Measurements from ENCODE around the gene BBX. TPM values are rescaled to one million over a fixed set of nuclear protein-coding genes. Genes with fewer than 3 reads are reported as not detected.

The BBX gene
- total RNA-seq, 1 donor from 2014 or later: 77.5 TPM

- intact Hi-C loops (cut with micrococcal nuclease): no loop called here
- ChIA-PET POLR2A (interaction anchor here (0.6 kb wide), 1 partner anchor 258 kb away, joined by 3 read pairs; no protein-coding TSS in a partner anchor), CTCF (no interaction called here)
- peaks cover 24% of the 10 kb centered on the region for H3K4me1 Mint-ChIP-seq
- no peak overlapping the region for H3K4me3 Mint-ChIP-seq
- TF ChIP-seq, protein P1, sequence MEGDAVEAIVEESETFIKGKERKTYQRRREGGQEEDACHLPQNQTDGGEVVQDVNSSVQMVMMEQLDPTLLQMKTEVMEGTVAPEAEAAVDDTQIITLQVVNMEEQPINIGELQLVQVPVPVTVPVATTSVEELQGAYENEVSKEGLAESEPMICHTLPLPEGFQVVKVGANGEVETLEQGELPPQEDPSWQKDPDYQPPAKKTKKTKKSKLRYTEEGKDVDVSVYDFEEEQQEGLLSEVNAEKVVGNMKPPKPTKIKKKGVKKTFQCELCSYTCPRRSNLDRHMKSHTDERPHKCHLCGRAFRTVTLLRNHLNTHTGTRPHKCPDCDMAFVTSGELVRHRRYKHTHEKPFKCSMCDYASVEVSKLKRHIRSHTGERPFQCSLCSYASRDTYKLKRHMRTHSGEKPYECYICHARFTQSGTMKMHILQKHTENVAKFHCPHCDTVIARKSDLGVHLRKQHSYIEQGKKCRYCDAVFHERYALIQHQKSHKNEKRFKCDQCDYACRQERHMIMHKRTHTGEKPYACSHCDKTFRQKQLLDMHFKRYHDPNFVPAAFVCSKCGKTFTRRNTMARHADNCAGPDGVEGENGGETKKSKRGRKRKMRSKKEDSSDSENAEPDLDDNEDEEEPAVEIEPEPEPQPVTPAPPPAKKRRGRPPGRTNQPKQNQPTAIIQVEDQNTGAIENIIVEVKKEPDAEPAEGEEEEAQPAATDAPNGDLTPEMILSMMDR (IDR thresholded peaks at IDR 0.05): no peak
- no peak for DNase-seq
- no peak for ATAC-seq (ENCODE audit: low read depth)
- no peak overlapping the region for H3K27ac Mint-ChIP-seq
- H3K9me3 Mint-ChIP-seq: no peaks in the 10 kb centered on the region
- peaks cover 73% of the 10 kb centered on the region for H3K36me3 Mint-ChIP-seq (ENCODE audit: low read depth)
- no peaks in the 10 kb centered on the region for H3K27me3 Mint-ChIP-seq
Observed at GRCh38 chr3:107796791-107797190, 274.0 kb downstream of the BBX start.

DNA sequence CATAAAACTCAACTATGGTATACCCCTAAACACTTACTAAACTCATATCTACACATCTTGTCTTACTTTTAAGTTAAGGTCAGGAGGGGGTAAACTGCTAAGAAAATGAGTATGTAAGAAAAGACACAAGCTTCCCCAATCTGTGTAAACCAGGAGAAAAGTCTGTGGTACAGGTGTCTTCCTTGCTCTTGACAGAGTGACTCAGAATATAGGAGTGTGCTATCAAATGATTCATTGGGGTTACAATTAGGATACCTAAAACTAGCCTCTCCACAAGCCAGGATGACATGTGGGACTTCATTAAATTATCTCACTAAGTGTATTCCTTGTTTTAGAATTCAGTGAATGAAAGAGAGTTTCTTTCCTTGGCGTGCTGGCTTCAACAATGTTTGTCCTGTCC lies 274.8 kb downstream of the BBX start:
- intact Hi-C loops (cut with micrococcal nuclease): no loop called here

DNA sequence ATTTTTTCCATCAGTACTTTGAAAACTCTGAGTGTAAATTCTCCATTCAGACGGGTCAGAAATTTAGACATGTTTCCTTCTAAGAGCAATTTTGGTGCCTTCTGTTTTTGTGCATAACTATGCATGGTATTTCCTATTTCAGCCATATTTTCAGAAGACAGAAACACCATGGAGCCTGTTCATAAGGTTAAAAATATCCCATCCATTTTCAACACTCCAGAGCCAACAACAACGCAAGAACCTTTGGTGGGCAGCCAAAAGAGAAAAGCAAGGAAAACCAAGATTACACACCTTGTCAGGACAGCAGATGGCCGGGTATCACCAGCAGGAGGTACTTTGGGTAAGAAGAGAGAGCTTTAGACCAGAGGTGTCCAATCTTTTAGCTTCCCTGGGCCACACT lies 275.6 kb downstream of the BBX start:
- ChIA-PET CTCF (no interaction called here), POLR2A (no interaction called here)
- Mint-ChIP-seq H3K4me1 (peaks cover 24% of the 10 kb centered on the region), H3K4me3 (no peak overlapping the region), H3K27me3 (no peaks in the 10 kb centered on the region), H3K9me3 (no peaks in the 10 kb centered on the region), H3K27ac (no peak overlapping the region), H3K36me3 (ENCODE audit: low read depth) (peaks cover 80% of the 10 kb centered on the region)
- intact Hi-C loops (cut with micrococcal nuclease): no loop called here
- DNase-seq (no peak), ATAC-seq (ENCODE audit: low read depth) (no peak)
- TF ChIP-seq, protein P1 (IDR thresholded peaks at IDR 0.05): no peak

More for the DNA sequence above, 274.8 kb downstream of the BBX start:
- no peak for ATAC-seq (ENCODE audit: low read depth)
- no peak overlapping the region for H3K27ac Mint-ChIP-seq
- TF ChIP-seq, protein P1 (IDR thresholded peaks at IDR 0.05): no peak
- ChIA-PET POLR2A (no interaction called here), CTCF (no interaction called here)
- DNase-seq: no peak
- no peaks in the 10 kb centered on the region for H3K9me3 Mint-ChIP-seq
- H3K36me3 Mint-ChIP-seq (ENCODE audit: low read depth): peaks cover 74% of the 10 kb centered on the region
- H3K27me3 Mint-ChIP-seq: no peaks in the 10 kb centered on the region
- H3K4me1 Mint-ChIP-seq: peaks cover 24% of the 10 kb centered on the region
- no peak overlapping the region for H3K4me3 Mint-ChIP-seq

GRCh38 chr3:107800710-107801109 lies 277.9 kb downstream of the BBX start:
- Mint-ChIP-seq H3K27ac (no peak overlapping the region), H3K9me3 (no peaks in the 10 kb centered on the region), H3K27me3 (no peaks in the 10 kb centered on the region), H3K4me3 (no peak overlapping the region), H3K36me3 (ENCODE audit: low read depth) (peaks cover 82% of the 10 kb centered on the region), H3K4me1 (peaks cover 11% of the 10 kb centered on the region)
- TF ChIP-seq, protein P1 (IDR thresholded peaks at IDR 0.05): no peak
- ATAC-seq (ENCODE audit: low read depth) (no peak), DNase-seq (no peak)
- intact Hi-C loops (cut with micrococcal nuclease): no loop called here
- ChIA-PET POLR2A (no interaction called here), CTCF (no interaction called here)

DNA sequence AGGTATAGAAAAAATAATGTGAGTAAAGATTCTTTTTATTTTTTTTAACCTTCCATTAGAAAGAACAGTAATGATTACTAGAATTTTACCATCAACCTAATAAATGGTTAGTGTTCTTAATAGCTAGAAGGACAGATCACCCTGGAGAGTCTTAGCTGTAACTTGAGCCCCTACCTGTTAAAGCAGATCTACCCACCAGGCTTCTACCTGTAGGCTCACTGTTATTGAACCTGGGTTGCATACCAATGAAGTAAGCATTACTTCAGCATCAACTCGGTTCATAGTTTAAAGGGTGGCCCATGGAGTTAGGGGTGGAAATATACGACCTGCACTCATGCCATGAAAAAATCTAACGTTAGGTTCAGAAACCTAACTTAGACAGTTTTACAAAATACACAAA lies 280.4 kb downstream of the BBX start:
- ChIA-PET POLR2A (no interaction called here), CTCF (interaction anchor here (1.5 kb wide), 1 partner anchor 124 kb away, joined by 4 read pairs; no protein-coding TSS in a partner anchor)
- no peaks in the 10 kb centered on the region for H3K4me1 Mint-ChIP-seq
- H3K36me3 Mint-ChIP-seq (ENCODE audit: low read depth): peaks cover 90% of the 10 kb centered on the region
- TF ChIP-seq, protein P1 (IDR thresholded peaks at IDR 0.05): no peak
- H3K9me3 Mint-ChIP-seq: no peaks in the 10 kb centered on the region
- no peak overlapping the region for H3K4me3 Mint-ChIP-seq
- no peaks in the 10 kb centered on the region for H3K27me3 Mint-ChIP-seq
- ATAC-seq (ENCODE audit: low read depth) (no peak), DNase-seq (no peak)
- no peak overlapping the region for H3K27ac Mint-ChIP-seq
- intact Hi-C loops (cut with micrococcal nuclease): no loop called here

Data from activated B cell treated with CpG ODN at 0.5 μM for 24 hours (primary cell).